A204.1 (cell line): ENCODE results near the gene PTPRH.

Source experiments
- FAIRE-seq: peaks from 2 replicates; lab custom pipeline; 2012; peaks lifted over from hg19 to GRCh38; lab: Jason Lieb, UNC

PTPRH gene, protein sequence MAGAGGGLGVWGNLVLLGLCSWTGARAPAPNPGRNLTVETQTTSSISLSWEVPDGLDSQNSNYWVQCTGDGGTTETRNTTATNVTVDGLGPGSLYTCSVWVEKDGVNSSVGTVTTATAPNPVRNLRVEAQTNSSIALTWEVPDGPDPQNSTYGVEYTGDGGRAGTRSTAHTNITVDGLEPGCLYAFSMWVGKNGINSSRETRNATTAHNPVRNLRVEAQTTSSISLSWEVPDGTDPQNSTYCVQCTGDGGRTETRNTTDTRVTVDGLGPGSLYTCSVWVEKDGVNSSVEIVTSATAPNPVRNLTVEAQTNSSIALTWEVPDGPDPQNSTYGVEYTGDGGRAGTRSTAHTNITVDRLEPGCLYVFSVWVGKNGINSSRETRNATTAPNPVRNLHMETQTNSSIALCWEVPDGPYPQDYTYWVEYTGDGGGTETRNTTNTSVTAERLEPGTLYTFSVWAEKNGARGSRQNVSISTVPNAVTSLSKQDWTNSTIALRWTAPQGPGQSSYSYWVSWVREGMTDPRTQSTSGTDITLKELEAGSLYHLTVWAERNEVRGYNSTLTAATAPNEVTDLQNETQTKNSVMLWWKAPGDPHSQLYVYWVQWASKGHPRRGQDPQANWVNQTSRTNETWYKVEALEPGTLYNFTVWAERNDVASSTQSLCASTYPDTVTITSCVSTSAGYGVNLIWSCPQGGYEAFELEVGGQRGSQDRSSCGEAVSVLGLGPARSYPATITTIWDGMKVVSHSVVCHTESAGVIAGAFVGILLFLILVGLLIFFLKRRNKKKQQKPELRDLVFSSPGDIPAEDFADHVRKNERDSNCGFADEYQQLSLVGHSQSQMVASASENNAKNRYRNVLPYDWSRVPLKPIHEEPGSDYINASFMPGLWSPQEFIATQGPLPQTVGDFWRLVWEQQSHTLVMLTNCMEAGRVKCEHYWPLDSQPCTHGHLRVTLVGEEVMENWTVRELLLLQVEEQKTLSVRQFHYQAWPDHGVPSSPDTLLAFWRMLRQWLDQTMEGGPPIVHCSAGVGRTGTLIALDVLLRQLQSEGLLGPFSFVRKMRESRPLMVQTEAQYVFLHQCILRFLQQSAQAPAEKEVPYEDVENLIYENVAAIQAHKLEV

DNA sequence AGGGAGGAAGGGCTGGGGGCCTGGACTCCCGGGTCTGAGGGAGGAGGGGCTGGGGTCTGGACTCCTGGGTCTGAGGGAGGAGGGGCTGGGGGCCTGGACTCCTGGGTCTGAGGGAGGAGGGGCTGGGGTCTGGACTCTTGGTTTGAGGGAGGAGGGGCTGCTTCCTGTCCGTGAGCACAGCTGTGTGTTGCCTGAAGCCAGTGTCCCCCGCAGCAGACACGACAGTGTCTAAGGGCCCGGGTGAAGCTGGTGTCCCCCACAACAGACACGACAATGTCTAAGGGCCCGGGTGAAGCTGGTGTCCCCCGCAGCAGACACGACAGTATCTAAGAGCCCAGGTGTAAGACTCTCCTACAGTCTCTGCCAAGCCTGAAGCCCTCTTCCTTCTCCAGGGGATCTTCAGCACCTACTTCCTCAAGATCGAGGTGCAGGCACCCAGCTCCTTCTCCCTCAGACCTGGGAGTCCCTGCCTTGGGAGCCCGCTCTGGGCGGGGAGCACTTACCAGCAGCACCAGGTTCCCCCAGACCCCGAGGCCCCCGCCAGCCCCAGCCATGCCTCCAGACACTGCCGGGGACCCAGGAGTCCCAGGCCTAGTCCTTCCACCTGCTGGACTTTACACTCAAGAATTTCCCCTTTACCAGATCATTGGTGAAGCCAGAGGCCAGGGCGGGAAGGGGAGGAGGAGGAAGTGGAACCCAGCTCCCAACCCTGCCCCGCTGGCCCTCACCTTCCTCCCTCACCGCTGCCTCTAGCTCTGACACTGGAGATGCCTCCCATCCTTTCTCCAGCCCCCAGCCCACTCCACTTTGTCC is at the start of gene PTPRH:
PTPRH (minus strand) TSS at position 622 of the 813 bp plus-strand sequence; CDS start at position 554, 68 bp downstream.
- FAIRE-seq: no peak

DNA sequence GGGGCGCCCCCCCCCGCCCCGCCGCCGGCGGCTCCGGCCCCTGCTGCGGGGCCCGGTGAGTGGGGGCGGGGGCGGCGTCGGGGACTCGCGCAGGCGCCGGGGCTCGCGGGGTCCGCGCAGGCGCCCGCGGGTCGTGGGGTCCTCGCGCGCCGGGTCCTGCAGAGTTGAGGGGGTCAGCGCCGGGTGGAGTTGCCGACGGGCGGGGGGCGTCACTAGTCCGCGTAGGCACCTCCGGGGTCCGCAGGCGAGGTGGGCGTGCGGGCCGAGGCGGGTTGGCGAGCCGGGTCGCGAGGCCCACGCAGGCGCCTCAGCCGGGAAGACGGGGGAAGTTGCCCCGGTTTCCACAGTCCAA is 49.2 kb upstream of the PTPRH start:
- no peak for FAIRE-seq

DNA sequence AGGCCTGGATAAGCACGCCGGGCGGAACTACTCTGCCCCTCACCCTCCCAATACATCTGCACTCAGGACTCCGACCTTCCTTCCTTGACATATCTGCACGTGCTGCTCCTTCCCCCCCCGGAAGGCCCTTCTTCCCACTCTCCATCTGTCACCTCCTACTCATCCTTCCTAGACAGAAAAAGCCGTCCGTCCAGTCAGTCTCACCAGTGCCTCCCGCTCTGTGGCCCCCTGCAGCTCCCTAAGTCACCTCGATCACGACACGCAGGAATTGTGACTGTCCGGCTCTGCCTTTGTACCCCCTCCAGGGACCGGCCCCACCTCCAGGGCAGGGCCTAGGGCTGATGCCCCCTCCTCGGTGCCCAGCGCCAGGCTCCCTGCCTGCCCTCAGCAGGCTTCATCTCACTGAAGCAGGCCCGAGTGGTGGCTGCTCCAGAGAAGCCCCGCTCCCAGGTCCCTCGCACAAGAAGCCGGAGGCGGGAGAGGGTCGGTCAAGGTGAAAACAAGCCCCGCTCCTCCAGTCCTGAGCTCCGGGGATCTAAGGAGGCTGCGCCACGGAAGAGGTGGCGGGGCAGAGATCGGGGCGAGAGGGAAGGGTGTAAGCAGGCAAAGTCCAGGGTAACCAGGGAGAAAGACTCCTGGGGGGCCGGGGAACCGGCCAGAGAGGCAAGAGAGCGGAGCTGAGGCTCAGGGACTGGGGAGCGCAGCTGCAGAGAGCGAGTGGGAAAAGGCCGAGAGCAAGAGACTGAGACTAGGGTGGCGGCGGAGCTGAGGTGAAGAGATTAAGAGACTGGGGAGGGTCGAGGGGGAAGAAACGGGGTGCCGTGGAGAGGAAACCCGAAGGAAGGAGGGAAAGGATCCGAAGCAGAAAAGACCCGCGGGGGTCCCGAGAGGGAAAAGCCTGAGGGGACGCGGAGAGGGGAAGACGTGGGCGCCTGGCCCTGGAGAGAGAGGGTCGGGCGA is 48.4 kb upstream of the PTPRH start:
- FAIRE-seq: no peak

DNA sequence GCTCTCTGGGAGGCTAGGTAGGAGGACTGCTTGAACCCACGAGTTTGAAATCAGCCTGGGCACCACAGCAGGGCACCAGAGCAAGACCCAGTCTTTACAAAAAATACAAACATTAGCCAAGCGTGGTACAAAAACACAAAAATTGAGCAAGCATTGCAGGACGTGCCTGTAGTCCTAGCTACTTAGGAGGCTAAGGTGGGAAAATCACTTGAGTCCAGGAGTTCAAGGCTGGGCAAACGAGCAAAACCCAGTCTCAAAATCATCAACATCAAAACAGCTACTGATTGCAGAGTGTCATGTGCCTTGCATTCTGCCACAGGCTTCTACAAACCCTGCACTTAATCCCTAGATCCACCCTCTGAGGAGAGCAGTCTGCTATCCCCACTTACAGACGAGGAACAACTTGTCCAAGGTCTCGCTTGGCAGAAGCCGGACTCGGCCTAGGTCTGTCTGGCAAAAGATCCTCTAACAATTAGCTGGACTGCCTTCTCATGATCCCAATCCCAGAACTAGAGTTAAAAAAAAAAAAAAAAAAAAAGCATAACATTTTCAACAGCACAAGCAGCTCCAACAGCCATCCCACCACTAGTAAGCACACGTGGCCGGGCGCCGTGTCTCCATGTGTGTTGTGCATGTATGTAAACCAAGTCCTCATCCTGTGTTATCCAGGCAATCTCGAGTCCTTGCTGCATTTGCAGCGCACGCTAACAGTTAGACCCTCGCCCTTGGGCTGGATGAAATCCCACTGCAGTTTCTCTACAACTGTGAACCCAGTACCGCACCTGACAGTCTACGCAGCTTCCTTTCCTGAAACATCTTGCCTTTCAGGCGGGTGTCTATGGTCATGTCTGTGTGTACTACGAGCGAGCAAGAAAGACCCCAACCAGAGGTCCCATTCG is 47.5 kb upstream of the PTPRH start:
- no peak for FAIRE-seq

DNA sequence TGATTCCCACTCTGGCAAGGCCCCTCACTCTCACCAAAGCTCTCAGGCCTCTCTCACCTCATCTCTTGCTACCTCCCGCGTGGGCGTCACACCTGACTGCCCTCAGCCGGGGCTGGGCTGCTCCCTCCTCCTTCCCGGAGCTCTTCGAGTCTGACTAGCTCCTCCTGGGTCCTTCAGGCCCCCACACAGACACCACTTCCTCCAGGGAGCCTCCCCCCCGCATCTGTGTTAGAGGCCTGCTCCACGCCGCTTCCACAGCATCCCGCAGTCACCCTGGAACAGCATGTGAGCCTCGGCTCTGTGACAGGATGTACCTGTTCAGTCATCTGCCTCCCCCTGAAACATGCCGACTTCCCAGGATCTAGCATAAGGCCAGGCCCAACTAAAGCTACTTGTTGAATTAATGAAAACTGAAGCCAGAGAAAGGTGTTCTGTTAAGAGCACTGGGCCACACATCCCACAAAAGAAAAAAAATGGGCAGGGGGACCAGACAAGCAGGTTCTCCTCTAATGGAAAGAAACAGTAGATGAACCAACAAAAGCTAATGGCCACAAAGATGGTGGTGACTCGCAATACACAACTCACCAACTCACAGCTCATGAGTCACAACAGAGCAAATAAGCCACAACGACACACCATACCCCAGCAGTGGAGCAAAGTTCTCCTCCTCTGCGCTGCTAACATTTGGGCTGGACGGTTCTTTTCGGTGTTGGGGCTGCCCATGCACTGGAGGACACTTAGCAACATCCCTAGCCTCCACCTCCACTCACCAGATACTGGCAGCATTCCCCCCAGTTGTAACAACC is 46.5 kb upstream of the PTPRH start:
- FAIRE-seq: no peak

DNA sequence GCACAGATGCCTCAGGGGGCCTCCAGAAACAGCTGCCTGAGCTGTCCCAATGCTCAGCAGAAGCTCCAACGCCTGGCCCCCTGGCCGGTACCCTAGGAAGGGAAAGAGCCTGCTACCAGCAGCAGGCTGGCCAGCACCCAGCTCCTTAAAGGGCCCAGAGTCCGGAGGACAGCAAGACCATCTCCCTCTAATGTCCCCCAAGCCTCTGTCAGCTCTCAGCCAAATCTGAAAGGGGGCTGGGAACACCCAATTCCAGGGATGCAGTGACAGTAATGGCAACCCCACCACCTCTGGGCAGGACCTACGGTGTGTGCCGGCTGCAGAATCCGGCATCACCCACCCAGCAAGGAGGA is 45.3 kb upstream of the PTPRH start:
- no peak for FAIRE-seq

DNA sequence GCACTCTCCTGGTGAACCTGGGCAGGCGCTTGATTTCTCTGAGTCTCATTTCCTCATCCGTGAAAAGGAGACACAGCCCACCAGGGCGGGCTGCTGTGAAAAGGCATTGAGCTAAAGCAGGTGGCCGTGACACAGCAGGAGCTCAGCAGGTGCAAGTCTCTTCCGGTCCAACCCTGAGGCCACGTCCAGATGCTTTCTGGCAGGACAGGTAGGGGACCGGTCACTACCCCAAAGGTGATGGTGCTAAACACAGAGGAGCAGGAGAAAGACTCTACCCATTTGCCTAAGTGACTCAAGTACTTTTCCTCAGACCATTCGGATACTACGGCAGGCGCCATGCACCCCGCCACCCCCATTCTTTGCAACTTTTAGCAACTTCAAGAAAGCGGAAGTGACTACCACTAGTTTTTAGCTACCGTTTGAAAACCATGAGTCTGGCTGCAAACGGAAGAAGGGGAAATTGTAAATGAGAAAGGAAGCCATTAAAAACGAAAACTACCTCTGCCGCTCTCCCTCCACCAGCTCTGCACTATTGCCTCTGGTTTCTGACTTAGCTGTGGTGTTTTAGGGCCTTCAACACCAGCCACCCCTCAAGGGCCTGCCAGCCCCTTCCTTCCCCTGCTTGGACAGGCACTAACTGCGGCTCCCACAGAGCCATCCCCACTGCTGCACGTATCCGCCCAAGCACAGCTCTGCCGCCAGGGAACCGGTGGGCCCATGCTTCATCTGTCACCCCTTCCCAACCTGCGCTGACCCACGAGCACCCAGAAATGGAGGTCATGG is 44.7 kb upstream of the PTPRH start:
- FAIRE-seq: no peak

DNA sequence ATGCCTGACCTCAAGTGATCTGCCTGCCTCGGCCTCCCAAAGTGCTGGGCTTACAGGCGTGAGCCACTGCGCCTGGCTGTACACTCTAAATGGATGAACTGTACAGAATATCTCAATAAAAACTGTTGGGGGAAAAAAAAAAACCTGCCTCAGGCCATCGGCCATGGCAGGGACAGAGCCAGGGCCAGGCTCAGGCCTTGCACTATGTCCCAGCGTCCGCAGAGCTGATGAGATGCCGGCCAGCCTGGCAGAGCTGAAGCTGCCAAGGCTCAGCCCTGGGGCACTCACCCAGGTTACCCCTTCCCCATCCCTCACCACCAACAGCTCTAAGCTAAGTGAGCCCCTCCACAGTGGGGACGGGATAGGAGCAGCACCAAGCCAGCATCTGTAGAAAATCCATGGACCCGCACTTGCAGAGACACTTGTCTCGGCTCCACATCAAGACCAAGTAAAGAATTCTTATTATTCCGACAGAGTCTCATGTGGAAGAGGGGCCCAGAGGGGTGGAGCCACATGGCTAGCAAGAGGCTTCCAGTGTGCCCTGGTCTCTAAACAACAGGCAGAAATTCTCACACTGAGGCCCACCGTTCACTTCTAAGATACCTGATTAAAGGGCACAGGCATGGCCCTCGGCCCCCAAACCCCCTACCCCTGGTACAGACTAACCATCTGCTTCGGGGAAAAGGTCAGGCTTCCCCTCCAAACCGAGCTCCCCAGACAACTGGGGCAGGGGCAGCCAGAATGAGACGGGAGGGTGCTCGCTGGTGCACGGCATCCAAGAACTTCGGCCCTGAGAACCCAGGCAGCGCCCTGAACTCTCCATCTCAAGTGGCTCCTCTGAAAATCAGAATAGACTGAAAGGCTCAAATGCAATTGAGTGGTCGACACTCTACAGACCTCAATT is 43.7 kb upstream of the PTPRH start:
- no peak for FAIRE-seq

DNA sequence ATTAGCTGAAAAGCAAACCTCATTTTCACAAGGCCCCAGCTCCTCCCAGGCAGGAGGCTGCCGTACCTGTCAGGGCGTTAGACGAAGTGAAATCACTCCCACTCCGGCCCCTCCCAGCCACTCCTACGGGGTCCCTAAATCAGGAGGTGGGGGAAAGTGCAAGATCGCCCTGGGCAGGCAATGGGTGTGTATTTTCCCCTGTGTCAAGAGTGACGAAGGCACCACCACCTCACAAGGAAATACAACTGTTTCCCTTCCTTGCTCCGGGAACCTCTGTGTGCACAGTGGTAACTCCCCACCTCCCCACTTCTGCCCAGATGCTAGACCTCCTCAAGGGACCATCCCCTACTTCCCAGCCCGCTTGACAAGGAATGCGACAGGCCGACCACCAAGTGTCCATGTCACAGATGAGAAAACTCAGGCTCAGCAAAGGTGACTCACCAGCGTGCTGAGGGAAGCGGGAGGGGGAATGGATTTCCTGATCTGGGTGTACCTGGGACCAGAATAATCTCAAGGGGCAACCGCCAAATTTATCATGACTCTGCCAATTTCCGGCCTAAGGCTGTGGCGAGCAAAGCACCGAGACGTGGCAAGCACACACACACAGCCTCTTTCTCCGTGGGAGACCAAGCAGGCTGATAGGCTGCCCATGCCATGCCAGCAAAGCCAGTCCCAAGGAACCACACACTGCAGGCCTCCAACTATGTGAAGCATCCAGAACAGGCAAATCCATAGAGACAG is 42.2 kb upstream of the PTPRH start:
- FAIRE-seq: no peak

DNA sequence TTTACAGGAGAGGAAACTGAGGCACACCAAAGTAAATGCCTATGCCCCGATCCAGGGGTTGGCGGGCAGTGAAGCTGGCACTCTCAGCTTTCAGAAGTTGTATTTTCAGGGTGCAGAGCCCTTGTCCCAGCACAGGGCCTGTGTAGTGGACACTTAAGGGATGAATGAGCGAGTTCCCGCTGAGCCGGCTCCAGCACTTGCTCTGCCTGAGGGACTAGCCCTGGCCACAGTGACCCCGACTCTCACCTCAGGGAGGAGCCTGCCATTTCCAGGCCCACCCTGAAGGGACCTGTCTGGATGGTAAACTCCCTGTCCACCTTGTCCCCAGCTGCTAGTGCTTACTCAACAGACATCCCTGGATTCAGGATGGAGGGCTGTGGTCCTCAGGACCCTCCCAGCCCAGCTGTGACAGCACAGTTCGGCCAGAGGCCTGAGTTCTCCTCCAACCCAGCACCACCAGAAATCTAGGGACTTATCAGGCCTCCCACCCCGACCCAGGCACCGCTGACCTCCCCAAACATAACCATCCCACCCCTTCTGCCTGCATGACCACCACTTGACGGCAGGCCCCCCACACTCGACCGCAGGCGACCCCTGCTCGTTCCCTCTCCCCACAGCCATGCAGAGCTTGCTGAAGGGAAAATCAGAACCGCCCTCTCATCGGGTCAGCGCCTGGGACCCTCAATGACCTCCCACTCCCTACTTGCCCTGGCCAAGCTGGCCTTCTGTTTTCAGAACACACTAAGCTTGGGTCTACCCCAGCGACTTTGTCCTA is 41.1 kb upstream of the PTPRH start:
- no peak for FAIRE-seq

DNA sequence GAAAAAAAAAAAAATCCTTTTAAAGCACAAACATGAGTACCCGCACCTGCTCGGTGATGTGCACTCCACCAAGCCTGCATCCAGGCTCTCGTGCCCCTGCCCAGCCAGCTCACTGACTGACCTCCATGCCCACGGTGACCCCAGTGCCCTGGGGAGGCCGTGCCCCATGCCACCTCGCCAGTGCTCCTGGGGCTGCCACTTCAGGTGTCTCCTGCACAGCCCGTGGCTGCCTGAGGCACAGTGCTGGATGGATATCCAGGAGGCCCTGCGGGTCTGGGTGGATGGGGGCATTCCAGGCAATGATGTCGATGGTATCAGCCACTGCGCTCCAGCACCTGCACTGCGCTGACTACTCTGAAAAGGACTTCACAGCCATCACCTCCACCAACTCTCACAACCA is 40.5 kb upstream of the PTPRH start:
- no peak for FAIRE-seq

DNA sequence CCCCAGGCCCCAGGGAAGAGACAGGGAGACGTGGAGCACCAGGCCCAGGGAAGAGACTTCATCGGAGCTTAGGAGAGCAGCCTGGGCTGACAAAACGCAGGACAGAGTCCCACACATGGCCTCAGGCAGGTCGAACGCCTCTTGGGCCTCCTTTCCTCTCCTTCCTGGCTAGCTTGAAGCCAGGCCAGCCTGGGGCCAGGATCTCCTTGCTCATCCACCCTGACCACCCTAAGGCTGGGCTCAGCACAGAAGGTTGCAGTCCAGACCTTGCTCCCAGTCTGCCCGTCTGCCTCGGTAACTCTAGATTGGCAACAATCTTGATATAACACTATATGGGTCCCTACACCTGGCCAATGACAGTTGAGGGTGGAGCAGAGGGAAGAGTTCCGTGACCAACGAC is 39.4 kb upstream of the PTPRH start:
- FAIRE-seq: no peak

DNA sequence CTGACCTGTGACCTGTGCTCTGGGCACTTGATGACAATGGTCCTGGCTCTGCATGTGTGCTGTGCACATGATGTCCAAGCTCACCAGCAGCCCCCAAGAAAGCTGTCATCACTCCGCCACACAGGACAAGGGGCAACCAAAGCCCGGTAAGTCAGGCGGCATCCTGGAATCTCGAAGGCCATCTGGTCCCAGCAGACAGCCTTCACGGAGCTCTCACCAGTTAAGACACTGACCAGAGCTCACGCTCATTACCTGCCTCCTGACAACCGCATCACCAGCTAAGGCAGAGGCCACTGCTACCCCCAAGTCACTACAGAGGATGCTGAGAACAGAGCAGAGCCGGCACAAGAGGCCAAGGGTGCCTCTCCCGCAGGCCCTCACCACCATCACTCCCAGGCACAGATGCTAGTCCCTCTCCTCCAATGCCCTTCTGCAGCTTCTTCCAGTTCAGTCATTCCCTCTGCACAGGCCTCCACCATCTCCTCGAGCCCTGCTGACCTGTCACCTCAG is 38.9 kb upstream of the PTPRH start:
- FAIRE-seq: no peak

DNA sequence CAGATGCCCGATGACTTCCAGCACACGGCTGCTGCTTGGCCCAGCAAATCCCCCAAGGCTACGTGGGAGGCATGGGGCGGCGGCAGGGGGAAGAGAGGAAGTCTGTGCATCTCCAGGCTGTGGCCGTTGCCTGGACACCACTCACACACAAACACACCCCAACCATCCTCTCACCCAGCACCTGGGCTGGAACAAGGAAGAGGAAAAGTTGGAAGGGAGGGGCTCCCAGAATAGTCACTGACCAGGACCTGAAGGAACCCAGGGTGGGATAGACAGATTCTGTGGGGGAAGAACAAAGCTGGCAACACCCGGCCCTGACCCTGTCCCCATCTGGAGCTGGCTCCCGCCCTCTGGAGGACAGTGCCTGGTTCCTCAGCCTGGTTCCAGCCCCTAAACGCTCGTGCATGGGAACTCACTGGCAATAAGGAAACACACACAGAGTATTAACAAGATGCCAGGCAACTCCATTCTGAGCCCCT is 38.4 kb upstream of the PTPRH start:
- no peak for FAIRE-seq
